A549 (cell line): ENCODE results near the gene ZNRD2. TPM values are rescaled to one million over a fixed set of nuclear protein-coding genes. Genes with fewer than 3 reads are reported as not detected.

Experiments used
- ATAC-seq, 2 experiments: fragments of 200-7000 bp in 1 of 2; fragments of >200 bp in 1 of 2; cut with Nextera tagmentation in 1 of 2; cut with Tn5 transposase in 1 of 2; 3 replicates each; pipeline versions ENCODE4 v1.8.0 to v1.9.1; 2018 to 2020; ENCODE audit warnings: mild to moderate bottlenecking in 1 of 2, moderate library complexity in 1 of 2
- CTCF ChIA-PET: fragments of 300-600 bp; sonication (Branson Sonifier 250); formaldehyde crosslinking; extraction: SDS; loops from one replicate; lab custom pipeline; 2021; ENCODE audit warnings: antibody characterized with exemption, inconsistent platforms; lab: Yijun Ruan, JAX
- POLR2A ChIA-PET: fragments of 350-600 bp; formaldehyde crosslinking; extraction: SDS; loops from one replicate; lab custom pipeline; 2021; ENCODE audit warnings: antibody characterized with exemption, inconsistent platforms; lab: Yijun Ruan, JAX
- DNase-seq, 2 experiments: peaks; one replicate each; pipeline versions ENCODE4 v3.0.0 to v3.0.0-alpha.2; 2011 to 2016; ENCODE audit warnings: low read depth in 1 of 2, low spot score in 1 of 2
- FAIRE-seq: peaks from 2 replicates; lab custom pipeline; 2011; peaks lifted over from hg19 to GRCh38; lab: Jason Lieb, UNC
- H3K27ac ChIP-seq, 2 experiments: fragments of >200 bp; sonication (Bioruptor Twin); formaldehyde crosslinking; 3 replicates each; pipeline ENCODE4 v1.5.1; 2016 to 2017
- H3K4me1 ChIP-seq: fragments of >200 bp; sonication (Bioruptor Twin); formaldehyde crosslinking; 3 replicates; pipeline ENCODE4 v1.6.1; 2016
- H3K4me2 ChIP-seq: fragments of >200 bp; sonication (Bioruptor Twin); formaldehyde crosslinking; 3 replicates; pipeline ENCODE4 v1.6.1; 2016
- H3K4me3 ChIP-seq: fragments of >200 bp; sonication (Bioruptor Twin); formaldehyde crosslinking; 3 replicates; pipeline ENCODE4 v1.5.1; 2016
- H3K9me3 ChIP-seq: fragments of >200 bp; sonication (Bioruptor Twin); formaldehyde crosslinking; 3 replicates; pipeline ENCODE4 v1.6.1; 2016
- BHLHE40 ChIP-seq: IDR thresholded peaks from 2 replicates; pipeline ENCODE4 v1.6.1; 2012; ENCODE audit warnings: low read depth, low read length, inconsistent platforms
- CBX8 ChIP-seq: fragments of 200-600 bp; sonication (generic); IDR thresholded peaks from 2 replicates; pipeline ENCODE4 v1.6.1; 2016
- CEBPB ChIP-seq, 2 experiments: fragments of >200 bp in 1 of 2; sonication (Bioruptor Twin) in 1 of 2; formaldehyde crosslinking in 1 of 2; IDR thresholded peaks; 2 replicates each; pipeline ENCODE4 v1.6.1; 2012 to 2016
- CHD4 ChIP-seq: fragments of 200-600 bp; sonication (generic); IDR thresholded peaks from 2 replicates; pipeline ENCODE4 v1.6.1; 2016; ENCODE audit warnings: antibody characterized with exemption, mild to moderate bottlenecking, borderline replicate concordance
- EHF ChIP-seq: fragments of 250-450 bp; sonication (Bioruptor Pico); IDR thresholded peaks from 2 replicates; pipeline ENCODE4 v1.5.0; 2020; ENCODE audit warnings: mild to moderate bottlenecking
- EP300 ChIP-seq, 2 experiments: fragments of >200 bp; sonication (Bioruptor Twin); formaldehyde crosslinking; IDR thresholded peaks; 2 replicates in 1 of 2; 3 replicates in 1 of 2; pipeline ENCODE4 v1.6.1; 2016 to 2017
- ESRRA ChIP-seq: fragments of 150-350 bp; IDR thresholded peaks from 2 replicates; pipeline ENCODE4 v1.6.1; 2014; ENCODE audit warnings: mild to moderate bottlenecking, low read length, borderline replicate concordance
- FOSB ChIP-seq: fragments of 250-450 bp; sonication (Bioruptor Pico); IDR thresholded peaks from 2 replicates; pipeline ENCODE4 v1.5.0; 2020; ENCODE audit warnings: mild to moderate bottlenecking, moderate library complexity
- FOSL2 ChIP-seq, 2 experiments: fragments of 450-650 bp in 1 of 2; fragments of >200 bp in 1 of 2; sonication (Bioruptor Twin) in 1 of 2; formaldehyde crosslinking; IDR thresholded peaks; 2 replicates each; pipeline versions ENCODE4 v1.5.0 to v1.6.1; 2016 to 2020; ENCODE audit warnings: mild to moderate bottlenecking in 1 of 2, moderate library complexity in 1 of 2
- GATA3 ChIP-seq: IDR thresholded peaks from 2 replicates; pipeline ENCODE4 v1.6.1; 2012; ENCODE audit warnings: borderline replicate concordance
- HOXB13 ChIP-seq: fragments of 250-450 bp; sonication (Bioruptor Pico); IDR thresholded peaks from 2 replicates; pipeline ENCODE4 v1.5.0; 2020; ENCODE audit warnings: low read depth, mild to moderate bottlenecking, moderate library complexity
- JUN ChIP-seq, 2 experiments: fragments of >200 bp; sonication (Bioruptor Twin); formaldehyde crosslinking; IDR thresholded peaks; 2 replicates in 1 of 2; 3 replicates in 1 of 2; pipeline ENCODE4 v1.6.1; 2016 to 2017
- KDM5A ChIP-seq: fragments of 200-600 bp; sonication (generic); IDR thresholded peaks from 2 replicates; pipeline ENCODE4 v1.6.1; 2016; ENCODE audit warnings: antibody characterized with exemption, mild to moderate bottlenecking
- MAFK ChIP-seq: fragments of 450-650 bp; IDR thresholded peaks from 2 replicates; pipeline ENCODE4 v1.6.1; 2014; ENCODE audit not compliant: partially characterized antibody
- MAZ ChIP-seq: fragments of 150-350 bp; IDR thresholded peaks from 2 replicates; pipeline ENCODE4 v1.6.1; 2014; ENCODE audit warnings: antibody characterized with exemption, low read depth, low read length, borderline replicate concordance
- NFE2L2 ChIP-seq: fragments of 150-350 bp; conservative IDR thresholded peaks from 2 replicates; pipeline ENCODE4 v1.6.1; 2014; ENCODE audit warnings: low read length
- NR3C1 ChIP-seq: fragments of >200 bp; sonication (Bioruptor Twin); formaldehyde crosslinking; IDR thresholded peaks from 3 replicates; pipeline ENCODE4 v1.6.1; 2017
- RCOR1 ChIP-seq: fragments of 150-350 bp; IDR thresholded peaks from 2 replicates; pipeline ENCODE4 v1.6.1; 2014; ENCODE audit warnings: antibody characterized with exemption, low read length, low read depth
- RFX5 ChIP-seq: fragments of 450-650 bp; IDR thresholded peaks from 2 replicates; pipeline ENCODE4 v1.7.1; 2014; ENCODE audit warnings: antibody characterized with exemption, mild to moderate bottlenecking, moderate library complexity
- SREBF2 ChIP-seq: fragments of 450-650 bp; IDR thresholded peaks from 2 replicates; pipeline ENCODE4 v1.6.1; 2014; ENCODE audit warnings: mild to moderate bottlenecking, moderate library complexity
- ZC3H11A ChIP-seq: fragments of 450-650 bp; IDR thresholded peaks from 2 replicates; pipeline ENCODE4 v1.6.1; 2014; ENCODE audit warnings: antibody characterized with exemption, mild to moderate bottlenecking
- ZSCAN20 ChIP-seq: fragments of 250-450 bp; sonication (Bioruptor Pico); IDR thresholded peaks from 2 replicates; pipeline ENCODE4 v1.8.0; 2022; ENCODE audit warnings: mild to moderate bottlenecking, moderate library complexity
- WGBS: methylation state at CpG from one replicate; pipeline ENCODE4 v1.1.6; 2017; ENCODE audit errors: missing lambda C conversion rate; 5-methylcytosine and 5-hydroxymethylcytosine counted together
- polyA plus RNA-seq, 4 experiments: library from polyadenylated mRNA; depleted of rRNA in 3 of 4; stranded (reverse); fragments of >200 nt; fragmentation: RNase III in 1 of 4; extraction: RNeasy Plus Mini Kit Qiagen cat#74134 plus additional on column Dnase treatment in 1 of 4; gene quantifications; 2 replicates in 3 of 4; 3 replicates in 1 of 4; pipeline ENCODE4 v1.2.3, GENCODE V29; 2011 to 2017
- TF ChIP-seq, protein P1 (sequence below): fragments of >200 bp; sonication (Bioruptor Twin); formaldehyde crosslinking; IDR thresholded peaks from 3 replicates; pipeline ENCODE4 v1.5.1; 2016

Gene ZNRD2
- polyA plus RNA-seq, 2 of the 4 experiments (the other 2 are of a cell fraction) = 28.2 to 66.1 TPM

DNA sequence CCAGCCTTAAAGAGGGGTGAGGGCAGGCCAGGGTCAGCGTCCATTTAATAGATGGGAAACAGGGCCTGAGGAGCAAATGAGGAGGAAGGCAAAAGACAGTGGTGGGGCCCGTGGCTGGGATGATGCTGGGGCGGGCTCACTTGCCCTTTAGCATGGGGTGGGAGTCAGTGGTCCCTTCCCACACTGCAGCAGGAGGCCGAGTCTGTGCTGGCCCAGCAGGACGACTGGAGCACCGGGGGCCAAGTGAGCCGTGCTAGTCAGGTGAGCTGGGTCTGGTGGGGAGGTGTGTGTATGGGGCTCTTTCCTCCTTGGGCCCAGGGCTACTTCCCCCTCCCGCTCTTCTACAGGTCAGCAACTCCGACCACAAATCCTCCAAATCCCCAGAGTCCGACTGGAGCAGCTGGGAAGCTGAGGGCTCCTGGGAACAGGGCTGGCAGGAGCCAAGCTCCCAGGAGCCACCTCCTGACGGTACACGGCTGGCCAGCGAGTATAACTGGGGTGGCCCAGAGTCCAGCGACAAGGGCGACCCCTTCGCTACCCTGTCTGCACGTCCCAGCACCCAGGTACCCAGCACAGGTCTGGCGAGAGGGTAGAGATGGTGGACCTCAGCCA is 32.6 kb upstream of the ZNRD2 start:
- H3K4me3 ChIP-seq = no peak overlapping the region
- ChIA-PET POLR2A (interaction anchor here (1.3 kb wide), 1 partner anchor 56 kb away, joined by 3 read pairs; no protein-coding TSS in a partner anchor), CTCF (interaction anchor here (0.5 to 15.3 kb wide), 9 partner anchors 7 to 199 kb away, joined by 3 to 393 read pairs (median 4); partner anchors contain the start of genes FAM89B, LTBP3 and ZNRD2)
- DNase-seq (no peak), ATAC-seq (no peak), FAIRE-seq (no peak)
- H3K4me1 ChIP-seq = peaks cover 10% of the 10 kb centered on the region
- TF ChIP-seq RFX5 (no peak), FOSB (CRISPR knock-in tag) (no peak), RCOR1 (no peak), ZSCAN20 (CRISPR knock-in tag) (no peak), JUN (IDR thresholded peaks at IDR 0.05) (0 out of 5 replicates have a peak, but pooled peaks of 1 of the 2 experiments have one; percentile 9), KDM5A (no peak), MAZ (no peak), CHD4 (no peak)
- H3K27ac ChIP-seq = no peak overlapping the region
- no peak overlapping the region for H3K4me2 ChIP-seq
- no peaks in the 10 kb centered on the region for H3K9me3 ChIP-seq
- WGBS = 92% methylated on average over 18 of the region's 18 CpGs

DNA sequence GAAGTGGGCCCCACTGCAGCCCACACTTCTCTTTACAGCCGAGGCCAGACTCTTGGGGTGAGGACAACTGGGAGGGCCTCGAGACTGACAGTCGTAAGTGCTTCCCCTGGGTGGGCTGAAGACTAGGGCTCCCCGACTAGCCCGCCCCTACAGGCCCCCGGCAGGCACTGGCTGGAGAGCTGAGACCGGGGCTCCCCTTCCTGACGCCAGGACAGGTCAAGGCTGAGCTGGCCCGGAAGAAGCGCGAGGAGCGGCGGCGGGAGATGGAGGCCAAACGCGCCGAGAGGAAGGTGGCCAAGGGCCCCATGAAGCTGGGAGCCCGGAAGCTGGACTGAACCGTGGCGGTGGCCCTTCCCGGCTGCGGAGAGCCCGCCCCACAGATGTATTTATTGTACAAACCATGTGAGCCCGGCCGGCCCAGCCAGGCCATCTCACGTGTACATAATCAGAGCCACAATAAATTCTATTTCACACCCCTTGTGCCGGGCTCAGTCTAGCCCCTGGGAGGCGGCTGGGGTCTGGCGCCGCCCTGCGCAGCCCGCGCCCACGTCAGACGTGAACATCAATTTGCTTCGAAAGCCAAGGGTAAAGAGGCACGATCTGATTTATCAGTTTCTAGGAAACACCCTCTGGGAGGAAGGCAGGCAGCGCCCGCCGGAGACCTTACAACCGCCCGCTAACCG is 31.9 kb upstream of the ZNRD2 start:
- H3K4me2 ChIP-seq = no peak overlapping the region
- H3K27ac ChIP-seq = no peak overlapping the region
- H3K9me3 ChIP-seq = no peaks in the 10 kb centered on the region
- TF ChIP-seq HOXB13 (CRISPR knock-in tag) (no peak), BHLHE40 (no peak), SREBF2 (no peak), MAFK (no peak)
- FAIRE-seq (no peak), ATAC-seq (no peak), DNase-seq (no peak)
- POLR2A ChIA-PET = interaction anchor here (4.5 kb wide), 1 partner anchor 32 kb away, joined by 23 read pairs; the partner anchor contains the start of gene ZNRD2
- WGBS = 97% methylated on average over 40 of the region's 43 CpGs
- CTCF ChIA-PET = interaction anchor here (0.9 to 15.3 kb wide), 7 partner anchors 7 to 122 kb away, joined by 3 to 393 read pairs (median 4); partner anchors contain the start of genes FAM89B, LTBP3 and ZNRD2
- peaks cover 10% of the 10 kb centered on the region for H3K4me1 ChIP-seq
- H3K4me3 ChIP-seq = no peak overlapping the region

GRCh38 chr11:65538915-65539743 is 31.1 kb upstream of the ZNRD2 start:
- H3K4me1 ChIP-seq = peaks cover 10% of the 10 kb centered on the region
- no peak for DNase-seq
- TF ChIP-seq FOSL2 (IDR thresholded peaks at IDR 0.05) (no peak), FOSL2 (CRISPR knock-in tag; IDR thresholded peaks at IDR 0.05) (no peak), RCOR1 (no peak), NFE2L2 (no peak), NR3C1 (no peak), ZC3H11A (no peak), ESRRA (no peak), BHLHE40 (no peak), MAFK (no peak), GATA3 (no peak), CBX8 (no peak), CEBPB (IDR thresholded peaks at IDR 0.05) (no peak), EP300 (IDR thresholded peaks at IDR 0.05) (no peak), EHF (CRISPR knock-in tag) (no peak)
- TF ChIP-seq, protein P1, sequence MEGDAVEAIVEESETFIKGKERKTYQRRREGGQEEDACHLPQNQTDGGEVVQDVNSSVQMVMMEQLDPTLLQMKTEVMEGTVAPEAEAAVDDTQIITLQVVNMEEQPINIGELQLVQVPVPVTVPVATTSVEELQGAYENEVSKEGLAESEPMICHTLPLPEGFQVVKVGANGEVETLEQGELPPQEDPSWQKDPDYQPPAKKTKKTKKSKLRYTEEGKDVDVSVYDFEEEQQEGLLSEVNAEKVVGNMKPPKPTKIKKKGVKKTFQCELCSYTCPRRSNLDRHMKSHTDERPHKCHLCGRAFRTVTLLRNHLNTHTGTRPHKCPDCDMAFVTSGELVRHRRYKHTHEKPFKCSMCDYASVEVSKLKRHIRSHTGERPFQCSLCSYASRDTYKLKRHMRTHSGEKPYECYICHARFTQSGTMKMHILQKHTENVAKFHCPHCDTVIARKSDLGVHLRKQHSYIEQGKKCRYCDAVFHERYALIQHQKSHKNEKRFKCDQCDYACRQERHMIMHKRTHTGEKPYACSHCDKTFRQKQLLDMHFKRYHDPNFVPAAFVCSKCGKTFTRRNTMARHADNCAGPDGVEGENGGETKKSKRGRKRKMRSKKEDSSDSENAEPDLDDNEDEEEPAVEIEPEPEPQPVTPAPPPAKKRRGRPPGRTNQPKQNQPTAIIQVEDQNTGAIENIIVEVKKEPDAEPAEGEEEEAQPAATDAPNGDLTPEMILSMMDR = no peak
- TF ChIP-seq, all 56 proteins: peak for 0
- Histone ChIP-seq H3K27ac (no peak overlapping the region), H3K4me3 (no peak overlapping the region), H3K4me2 (no peak overlapping the region), H3K9me3 (no peaks in the 10 kb centered on the region)
- no peak for FAIRE-seq
- 97% methylated on average over 78 of the region's 92 CpGs for WGBS
- ATAC-seq = no peak
- CTCF ChIA-PET = interaction anchor here (0.9 to 15.3 kb wide), 13 partner anchors 8 to 79 kb away, joined by 3 to 393 read pairs (median 26); partner anchors contain the start of genes EHBP1L1, FAM89B, LTBP3 and SCYL1
- POLR2A ChIA-PET = interaction anchor here (4.5 kb wide), 1 partner anchor 32 kb away, joined by 23 read pairs; the partner anchor contains the start of gene ZNRD2
